ELR (cell line): ENCODE results near the gene GRIA4.
A peak's percentile ranks its signal among the peaks of the same experiment; 100 is the strongest.

Experiments
- DNase-seq: peaks from one replicate; pipeline ENCODE4 v3.0.0-alpha.2; 2015; ENCODE audit warnings: low read depth

The GRIA4 gene

DNA sequence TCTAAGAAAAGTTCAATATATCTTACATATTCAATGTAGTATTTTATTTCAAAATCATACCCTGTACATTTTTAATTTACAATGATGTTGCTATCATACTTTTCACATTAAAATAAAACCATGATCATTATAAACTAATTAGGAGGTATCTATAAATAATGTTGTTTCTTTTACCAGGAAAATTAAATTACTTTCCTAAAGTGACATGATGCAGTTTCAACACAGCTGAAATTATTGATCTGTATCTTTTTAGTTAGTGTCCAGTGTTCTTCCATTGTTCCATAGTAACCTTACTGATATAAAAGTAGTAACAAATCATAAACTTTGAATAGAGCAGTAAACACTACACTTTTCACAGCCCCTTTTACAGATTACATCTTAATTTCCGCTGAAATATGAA lies 29.7 kb downstream of the GRIA4 start:
- DNase-seq, result no peak

DNA sequence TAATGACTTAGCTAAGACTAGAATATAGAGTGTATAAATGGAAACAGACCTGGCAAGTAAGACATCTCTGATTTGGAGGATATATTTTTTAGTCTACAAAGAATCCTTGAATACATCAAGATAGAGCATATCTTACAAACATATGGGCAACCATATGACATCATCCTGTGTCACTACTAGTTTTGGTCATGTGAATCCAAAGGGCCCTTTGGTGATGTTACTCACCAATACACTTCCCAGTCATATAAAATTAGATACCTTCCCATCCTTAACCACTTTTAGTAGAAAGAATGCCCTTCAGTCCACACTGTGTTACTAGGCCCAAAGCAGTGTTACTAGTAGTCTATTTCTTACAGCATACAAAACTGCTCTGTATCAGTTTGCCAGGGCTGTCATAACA lies 31.6 kb downstream of the GRIA4 start:
- DNase-seq, result peak; percentile 53

DNA sequence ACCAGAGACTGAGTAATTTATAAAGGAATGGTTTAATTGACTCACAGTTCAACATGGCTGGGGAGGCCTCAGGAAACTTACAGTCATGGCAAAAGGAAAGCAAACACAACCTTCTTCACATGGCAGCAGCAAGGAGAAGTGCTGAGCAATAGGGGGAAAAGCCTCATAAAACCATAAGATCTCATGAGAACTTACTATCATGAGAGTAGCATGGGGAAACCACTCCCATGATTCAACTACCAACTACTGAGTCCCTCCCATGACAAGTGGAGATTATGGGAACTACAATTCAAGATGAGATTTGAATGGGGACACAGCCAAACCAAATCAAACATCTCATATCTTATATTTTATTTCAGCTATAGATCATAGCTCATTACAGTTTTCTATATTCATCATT lies 33.0 kb downstream of the GRIA4 start:
- no peak for DNase-seq

DNA sequence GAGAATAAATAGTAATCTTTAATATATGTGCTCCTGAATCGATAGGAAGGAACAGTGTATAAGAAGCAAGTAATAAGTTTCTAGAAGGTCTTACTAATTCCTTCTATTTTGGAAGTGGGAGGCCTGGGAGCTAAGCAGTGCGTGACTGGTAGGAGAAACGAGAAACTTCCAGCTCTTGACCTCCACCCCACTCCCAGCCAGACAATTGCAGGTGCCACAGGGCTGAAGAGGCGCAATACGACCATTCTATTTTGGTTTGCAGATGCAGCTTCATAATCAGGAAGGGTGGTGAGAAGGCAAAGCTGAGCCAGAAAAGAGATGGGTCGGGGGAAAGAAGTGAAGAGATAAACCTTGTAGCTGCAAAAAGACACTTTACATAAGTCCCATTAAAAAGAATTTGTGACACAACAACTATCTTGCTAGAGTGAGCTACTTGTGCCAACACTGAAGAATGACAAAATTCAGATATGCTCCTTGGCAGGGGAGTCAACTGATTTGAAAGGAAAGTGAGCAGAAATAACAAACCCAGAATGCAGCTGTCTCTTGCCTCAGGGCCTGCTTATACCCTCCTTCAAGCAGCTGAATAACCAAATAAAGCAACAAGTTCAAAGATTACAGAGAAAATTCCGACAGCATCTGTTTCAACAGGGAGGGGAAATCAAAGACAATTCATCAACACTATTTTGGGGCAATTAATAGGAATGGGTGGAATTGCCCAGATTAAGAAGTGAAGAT lies 35.1 kb downstream of the GRIA4 start:
- no peak for DNase-seq

DNA sequence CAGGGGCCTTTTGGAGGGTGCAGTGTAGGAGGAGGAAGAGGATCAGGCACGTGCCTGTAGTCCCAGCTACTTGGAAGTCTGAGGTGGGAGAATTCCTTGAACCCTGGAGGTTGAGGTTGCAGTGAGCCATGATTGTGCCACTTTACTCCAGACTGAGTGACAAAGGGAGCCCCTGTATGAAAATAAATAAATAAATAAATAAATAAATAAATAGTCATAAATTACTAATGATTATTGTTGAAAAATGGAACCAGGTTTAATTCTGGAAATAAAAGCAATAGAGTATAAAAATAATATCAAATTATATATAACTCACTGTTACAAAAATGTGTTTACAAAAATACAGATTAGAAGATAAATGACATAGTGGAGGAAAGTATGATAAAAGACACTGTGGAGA lies 37.9 kb downstream of the GRIA4 start:
- no peak for DNase-seq

DNA sequence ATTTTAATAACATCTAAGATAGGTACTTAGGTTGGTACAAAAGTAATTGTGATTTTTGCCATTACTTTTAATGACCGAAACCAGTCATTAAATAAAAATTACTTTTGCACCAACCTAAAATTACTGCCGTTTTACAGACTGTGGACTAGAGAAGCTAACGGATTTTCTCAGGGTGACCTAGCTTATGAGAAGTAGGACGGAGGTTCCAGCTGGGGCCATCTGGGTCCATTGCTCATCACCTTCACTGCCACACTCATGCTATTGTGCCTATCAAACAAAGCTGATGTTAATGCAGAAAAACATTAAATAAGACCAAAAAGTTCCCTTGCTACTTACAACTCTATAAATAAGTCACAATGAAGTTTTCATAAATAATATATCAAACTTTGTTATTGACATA lies 38.9 kb downstream of the GRIA4 start:
- DNase-seq, result no peak

DNA sequence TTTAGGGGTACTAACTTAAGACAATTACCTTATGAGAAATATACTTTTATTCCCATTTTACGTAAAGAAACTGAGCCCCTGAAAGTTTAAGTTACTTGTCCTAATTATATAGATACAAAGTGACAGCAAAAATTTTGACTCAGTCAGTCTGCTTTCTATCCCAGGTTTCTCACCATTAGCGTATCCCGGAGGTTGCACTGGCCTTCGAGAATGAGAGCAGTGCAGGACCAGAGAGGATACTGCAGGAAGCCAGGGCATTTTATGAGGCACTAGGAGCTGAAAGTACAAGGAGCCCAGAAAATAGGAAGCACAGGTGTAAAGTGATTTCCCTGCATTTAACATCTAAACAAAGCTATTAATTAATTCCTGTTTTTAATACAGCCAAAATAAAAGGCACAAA lies 55.4 kb downstream of the GRIA4 start:
- DNase-seq, result no peak

DNA sequence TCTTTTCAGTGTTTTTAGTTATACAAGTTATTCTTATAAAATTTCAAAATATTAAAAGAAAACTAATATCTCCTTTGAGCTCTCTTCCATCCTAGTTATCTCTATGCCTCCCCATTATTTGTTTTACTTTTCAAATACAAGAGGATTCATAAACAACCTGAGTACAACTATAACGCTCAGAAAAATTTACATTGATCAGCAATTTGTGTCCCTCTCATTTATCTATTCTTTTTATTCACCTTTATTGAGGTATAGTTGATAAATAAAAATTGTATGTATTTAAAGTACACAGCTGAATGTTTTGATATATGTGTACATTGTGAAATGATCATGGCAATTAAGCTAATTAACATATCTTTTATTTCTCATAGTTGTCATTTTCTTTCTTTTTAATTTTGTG lies 57.6 kb downstream of the GRIA4 start:
- no peak for DNase-seq

DNA sequence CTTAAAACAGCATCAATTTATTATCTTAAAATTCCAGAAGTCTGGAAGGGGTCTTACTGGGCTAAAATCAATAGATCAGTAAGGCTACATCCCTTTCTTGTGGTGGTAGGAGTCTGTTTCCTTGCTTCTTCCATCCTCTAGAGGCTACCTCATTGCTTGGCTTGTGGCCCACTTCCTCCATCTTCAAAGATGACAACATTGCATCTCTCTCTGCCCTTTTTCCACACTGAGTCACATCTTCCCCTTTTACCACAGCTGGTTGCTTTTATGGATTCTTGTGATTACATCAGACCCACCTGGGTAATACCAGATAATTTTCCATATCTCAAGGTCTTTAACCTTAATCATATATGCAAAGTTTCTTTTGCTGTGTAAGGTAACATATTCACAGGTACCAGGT lies 60.9 kb downstream of the GRIA4 start:
- DNase-seq, result peak; percentile 67

DNA sequence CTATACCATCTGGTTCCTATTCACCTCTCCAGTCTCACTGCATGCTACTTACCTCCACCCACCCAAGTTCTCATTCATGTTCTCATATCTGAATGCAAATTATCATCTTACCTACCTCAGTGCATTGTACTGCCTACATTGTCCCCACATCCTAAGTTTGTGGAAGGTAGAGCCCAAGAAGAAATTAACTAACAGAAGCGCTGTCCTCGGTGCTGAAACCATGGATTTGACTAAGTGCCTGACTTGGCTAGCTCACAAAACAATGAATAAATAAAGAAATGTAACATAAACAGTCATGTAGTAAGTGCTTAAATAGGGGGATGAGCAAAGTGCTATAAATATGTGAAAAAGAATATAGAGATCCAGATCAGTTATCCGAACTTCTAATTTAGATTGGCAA lies 63.2 kb downstream of the GRIA4 start:
- DNase-seq, result peak; percentile 64

DNA sequence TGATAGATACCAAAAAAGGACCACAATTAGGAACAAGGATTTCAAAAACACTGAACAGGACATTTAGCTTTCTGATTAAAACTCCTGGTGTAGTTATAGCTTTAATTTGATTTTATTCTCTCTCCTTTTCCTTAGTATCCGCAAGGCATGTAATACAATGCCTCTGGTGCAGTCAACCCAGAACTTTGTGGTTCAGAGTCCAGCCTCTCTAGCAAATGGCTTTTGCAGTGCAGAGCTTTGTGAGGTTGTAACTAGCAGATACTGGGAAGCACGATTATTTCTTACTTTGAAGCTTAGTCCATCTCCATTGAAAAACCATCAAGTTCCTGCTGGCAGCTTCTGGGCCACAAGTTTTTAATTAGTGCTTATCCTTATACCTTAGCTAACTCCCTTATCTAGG lies 79.8 kb downstream of the GRIA4 start:
- no peak for DNase-seq

DNA sequence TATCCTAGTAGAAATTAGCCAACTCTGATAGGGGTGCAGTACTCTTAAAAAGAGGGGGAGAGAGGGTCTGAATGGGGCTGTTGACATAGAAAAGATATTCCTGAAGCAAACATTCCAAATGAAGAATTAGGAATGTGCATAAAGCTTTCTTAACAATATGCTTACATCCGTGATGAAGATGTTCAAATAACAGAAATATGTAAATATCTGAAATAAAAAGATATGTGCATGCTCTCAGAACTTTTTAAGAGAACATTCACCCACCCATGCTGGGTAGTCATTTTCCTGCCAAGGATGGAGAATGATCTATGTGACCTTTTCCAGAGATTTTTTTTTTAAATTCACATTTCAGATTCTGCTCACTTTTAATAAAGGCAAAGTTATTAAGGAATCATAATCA lies 80.6 kb downstream of the GRIA4 start:
- no peak for DNase-seq

DNA sequence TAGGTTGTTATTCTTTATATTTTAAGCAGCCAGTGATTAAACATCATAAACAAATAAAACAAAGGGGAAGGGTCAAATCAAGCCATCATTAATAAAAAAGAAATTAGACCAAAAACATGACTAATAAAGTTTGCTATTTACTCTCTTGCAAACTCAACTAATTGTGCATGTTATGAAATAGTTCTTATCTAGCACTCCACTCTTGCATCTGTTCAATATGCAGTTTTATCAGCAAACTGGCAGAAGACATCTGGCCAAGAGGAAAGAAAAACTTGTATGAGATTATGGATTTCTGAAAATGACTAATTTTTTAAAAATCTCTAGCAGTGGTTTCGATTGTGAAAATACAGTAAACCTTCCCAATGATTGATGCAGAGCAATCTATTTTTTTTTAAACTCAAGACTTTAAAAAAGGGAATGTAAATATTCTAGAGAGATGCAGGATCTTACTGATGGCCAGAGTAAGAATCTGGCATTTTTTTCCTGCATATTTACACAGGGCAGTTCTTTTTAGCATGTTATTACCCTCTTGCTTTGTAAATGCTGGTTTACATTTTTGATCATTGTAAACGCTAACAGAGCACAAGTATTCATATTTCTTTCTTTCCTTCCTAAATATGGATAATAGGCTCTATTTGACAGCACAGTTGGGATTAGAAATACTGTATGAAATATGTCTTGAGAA lies 83.3 kb downstream of the GRIA4 start:
- no peak for DNase-seq

DNA sequence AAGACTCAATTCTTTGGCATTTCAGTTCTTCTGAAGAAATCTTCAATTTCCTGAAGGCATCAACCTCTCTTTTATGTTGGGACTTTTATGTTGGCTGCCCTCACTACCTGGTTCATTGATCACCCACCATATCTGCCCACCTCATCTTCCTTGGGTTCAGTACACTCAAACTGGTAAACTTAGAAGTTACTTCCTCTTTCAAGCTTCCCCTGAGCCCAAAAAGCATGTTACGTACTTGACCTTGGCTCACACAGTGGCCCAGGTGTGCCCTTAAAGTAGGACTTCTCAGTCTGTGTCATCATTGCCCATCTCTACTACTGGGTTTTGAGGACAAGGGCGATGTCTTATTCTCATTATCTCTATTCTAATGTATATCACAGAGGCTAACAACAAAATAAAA lies 86.1 kb downstream of the GRIA4 start:
- DNase-seq, result no peak

DNA sequence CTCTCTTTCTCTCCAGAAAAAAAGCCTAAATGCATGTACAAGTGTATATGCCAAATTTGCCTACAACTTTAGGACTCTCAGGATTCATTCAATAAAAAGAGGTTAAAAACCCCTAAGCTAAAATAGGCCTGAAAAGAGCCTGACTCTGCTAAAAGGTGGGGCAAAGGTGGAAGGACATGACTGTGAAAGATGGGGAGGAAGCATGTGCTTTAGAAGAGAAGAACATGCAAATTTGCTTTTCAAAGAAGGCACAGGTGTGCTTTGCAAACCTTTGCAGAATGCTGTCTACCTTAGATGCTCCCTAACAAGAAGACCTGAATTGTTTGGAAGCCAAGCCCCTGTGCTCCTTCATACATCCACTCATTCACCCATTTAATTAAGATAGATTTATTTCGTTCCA lies 87.4 kb downstream of the GRIA4 start:
- no peak for DNase-seq

DNA sequence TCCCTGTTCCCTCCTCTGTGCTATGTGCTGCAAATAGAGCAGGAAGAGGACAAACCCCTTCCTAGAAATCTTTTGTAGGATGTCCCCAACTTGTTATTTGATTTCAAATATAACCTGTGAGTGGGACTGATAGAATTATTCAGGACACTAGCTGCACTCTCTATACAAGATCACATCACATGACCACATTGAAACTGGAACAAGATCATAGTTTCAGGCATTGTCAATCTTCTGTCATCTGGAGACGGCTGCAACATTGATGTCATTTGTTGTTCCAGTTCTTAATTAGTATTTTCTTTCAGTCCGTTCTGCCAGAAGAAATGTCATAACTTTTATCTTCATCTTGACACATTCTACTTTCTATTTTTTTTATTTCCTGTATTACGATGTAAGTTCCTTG lies 89.3 kb downstream of the GRIA4 start:
- DNase-seq, result no peak

DNA sequence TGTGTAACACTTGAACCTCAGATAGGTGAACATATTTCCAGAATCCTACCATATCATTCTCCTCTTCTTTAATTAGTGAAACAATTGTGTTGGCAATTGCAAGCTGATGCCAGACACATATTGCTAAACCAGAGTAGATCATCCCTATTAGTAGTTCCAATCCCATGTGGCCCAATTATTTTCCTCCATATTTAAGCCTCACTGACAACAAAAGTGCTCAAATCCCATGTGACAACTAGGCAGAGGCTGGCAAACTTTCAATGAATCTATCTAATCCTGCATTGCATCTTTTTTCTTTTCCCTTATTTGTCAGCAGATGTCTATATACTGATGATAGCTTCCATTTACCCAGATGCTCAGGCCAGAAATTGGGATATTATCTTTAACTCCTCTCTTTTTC lies 90.4 kb downstream of the GRIA4 start:
- DNase-seq, result no peak

DNA sequence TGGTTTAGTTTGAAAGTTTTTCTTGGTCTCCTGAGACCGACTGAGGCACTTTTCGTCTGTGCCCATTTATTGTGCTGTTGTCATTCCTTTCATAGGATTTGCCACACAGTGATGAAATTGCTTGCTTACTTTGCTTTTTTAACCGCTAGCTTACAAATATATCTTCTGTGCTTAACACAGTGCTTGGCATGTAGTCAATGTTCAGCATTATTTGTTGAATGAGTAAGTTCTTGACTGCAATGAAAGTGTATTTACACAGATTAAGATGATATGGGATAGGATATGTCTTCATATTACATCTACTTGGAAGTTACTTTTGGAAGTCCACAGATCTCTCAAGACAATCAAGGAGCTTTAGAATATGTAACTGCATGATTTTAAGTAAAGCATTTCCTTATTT lies 91.2 kb downstream of the GRIA4 start:
- no peak for DNase-seq

DNA sequence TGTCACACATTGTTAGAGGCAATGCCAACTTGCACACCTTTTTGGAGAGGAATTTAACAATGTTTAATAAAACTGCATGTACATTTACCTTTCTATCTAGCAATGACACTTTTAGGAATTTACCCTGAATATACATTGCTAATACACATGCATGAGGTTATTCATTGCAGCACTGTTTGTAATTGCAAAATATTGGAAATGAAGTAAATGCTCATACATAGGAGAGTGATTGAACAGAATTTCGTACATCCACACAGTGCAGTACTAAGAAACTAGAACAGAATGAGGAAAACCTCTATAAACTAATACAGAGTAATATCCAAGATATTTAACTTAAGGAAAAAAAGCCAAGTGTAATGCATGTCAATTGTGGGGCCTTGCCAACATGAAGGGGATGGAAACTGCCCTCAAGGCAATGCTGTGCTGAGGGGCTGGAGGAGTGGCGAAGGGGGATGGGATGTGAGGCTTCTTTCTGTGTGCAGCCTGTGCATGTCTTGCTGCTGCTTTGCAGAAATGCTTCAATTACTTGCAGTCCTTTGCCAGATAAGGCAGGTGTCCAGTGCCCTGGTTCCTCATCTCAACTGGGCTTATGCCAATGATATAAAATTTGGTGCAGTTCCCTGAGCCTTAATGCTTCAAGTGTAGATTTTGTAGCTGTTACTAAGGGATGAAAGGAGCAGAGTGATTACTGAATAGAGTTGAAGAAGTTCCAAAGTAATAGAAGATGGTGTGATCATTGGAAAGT lies 96.1 kb downstream of the GRIA4 start:
- DNase-seq, result no peak

DNA sequence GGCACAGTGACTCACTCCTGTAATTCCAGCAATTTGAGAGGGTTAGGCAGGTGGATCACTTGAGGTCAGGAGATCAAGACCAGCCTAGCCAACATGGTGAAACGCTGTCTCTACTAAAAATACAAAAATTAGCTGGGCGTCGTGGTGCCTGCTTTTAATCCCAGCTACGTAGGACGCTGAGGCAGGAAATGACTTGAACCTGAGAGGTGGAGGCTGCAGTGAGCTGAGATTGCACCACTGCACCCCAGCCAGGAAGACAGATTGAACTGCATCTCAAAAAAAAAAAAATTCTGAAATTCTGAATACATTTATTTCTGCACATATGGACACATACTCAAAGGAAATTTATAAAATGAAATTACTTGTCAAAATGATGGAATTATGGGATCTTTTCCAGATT lies 103.2 kb downstream of the GRIA4 start:
- DNase-seq, result no peak

DNA sequence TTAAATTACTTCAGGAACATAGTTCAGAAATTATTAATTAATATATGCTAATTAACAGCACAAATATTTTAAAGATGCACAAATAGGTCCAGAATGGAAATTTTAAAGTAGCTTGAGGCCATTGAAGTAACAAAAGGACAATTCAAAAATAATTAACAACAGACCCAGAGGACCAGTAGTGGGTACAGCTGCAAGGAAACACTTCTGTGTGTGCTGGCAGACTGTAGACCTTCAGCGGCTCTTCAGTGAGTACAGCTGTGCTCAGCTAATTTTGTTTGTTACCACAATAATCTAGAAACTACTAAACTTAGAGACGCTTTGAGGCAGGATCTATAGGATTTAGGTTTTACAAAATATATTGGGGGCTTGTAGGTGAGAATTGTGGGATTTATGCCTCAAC lies 103.8 kb downstream of the GRIA4 start:
- DNase-seq, result no peak

DNA sequence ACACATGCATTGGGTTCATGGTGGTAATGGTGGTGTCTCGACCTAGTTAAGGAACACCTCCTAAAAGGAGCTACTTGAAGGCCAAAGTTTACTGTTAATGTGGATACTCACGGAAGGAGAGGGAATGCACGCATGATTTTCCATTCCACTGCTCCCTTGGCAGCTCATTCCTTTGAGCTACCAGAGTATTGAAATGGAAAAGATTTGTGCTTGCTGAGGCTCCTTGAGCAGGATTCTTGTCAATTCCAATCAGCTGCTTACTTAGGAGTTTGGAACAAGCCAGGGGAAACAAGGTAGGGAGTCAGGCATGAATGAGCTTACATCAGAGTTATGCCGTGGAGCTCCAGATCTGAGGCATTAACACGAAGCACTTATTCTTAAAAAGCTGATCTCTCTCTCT lies 108.8 kb downstream of the GRIA4 start:
- no peak for DNase-seq

DNA sequence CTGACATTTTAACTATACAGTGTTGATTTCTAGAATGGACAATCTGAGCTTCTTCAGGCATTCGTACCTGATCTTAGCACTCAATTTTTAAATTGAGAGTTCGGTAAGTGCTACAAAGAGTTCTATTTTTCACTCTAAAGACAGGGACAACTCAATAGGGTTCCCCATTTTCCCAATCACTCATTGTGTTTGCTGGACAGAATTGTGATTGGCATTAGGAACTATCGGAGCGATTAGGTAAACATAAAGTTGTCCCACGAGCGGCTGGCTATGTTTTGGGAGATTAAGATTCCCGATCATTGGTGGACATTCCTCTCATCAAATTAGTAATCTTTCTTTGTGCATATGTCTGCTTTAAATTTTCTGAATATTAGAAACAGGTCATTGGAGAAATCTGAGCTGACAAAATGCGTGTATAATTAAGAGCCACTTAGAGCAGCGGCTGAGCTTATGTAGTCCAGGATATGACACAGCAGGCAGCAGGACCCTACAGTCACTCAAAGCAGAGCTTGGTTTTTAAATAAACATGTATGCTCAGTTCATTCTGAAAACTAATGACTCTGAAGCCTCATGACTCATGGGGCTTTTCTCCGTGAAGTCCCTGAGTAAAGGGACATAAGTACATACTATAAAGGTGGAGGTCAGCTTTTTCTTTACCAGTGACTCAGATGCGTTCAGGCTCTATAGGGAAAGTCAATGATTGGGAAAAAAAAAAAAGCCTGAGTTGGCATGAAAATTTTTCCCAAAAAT lies 109.4 kb downstream of the GRIA4 start:
- DNase-seq, result peak; percentile 96
